Endometrium (tissue), 2 donors: ENCODE data around the gene TAL2.
"Not testable (repeated sequence)": the region's sequence is repeated elsewhere in the genome, so short reads cannot be mapped to it uniquely, and the experiment has no call there.

Experiments
- FAIRE-seq: peaks from 2 replicates; lab custom pipeline; 2012; peaks lifted over from hg19 to GRCh38; lab: Jason Lieb, UNC
- donor health status: control.
- donor health status: control.

Gene TAL2

GRCh38 chr9:105676351-105676923 is 14.2 kb downstream of the TAL2 start:
- no peak for FAIRE-seq

GRCh38 chr9:105678163-105678562 is 15.9 kb downstream of the TAL2 start:
- FAIRE-seq, result no peak

- no peak for FAIRE-seq
Measured at GRCh38 chr9:105678781-105679180, 16.5 kb downstream of the TAL2 start.

GRCh38 chr9:105679257-105680022 is 17.2 kb downstream of the TAL2 start:
- no peak for FAIRE-seq

GRCh38 chr9:105681313-105681712 is 19.1 kb downstream of the TAL2 start:
- FAIRE-seq, result no peak

GRCh38 chr9:105681724-105682123 is 19.5 kb downstream of the TAL2 start:
- FAIRE-seq, result no peak

GRCh38 chr9:105683688-105684275 is 21.5 kb downstream of the TAL2 start:
- no peak for FAIRE-seq

- FAIRE-seq, result no peak
Measured at GRCh38 chr9:105686936-105687335, 24.7 kb downstream of the TAL2 start.

GRCh38 chr9:105690742-105691141 is 28.5 kb downstream of the TAL2 start:
- no peak for FAIRE-seq

- FAIRE-seq, result no peak
Measured at GRCh38 chr9:105693435-105694189, 31.4 kb downstream of the TAL2 start.

GRCh38 chr9:105694190-105694847 is 32.1 kb downstream of the TAL2 start, which contains the start of gene TMEM38B:
TSS of gene TMEM38B (plus strand) at chr9:105694541. CDS start at chr9:105694661, 120 bp downstream.
- FAIRE-seq, result no peak

- no peak for FAIRE-seq
Measured at GRCh38 chr9:105694848-105695581, 32.8 kb downstream of the TAL2 start.

- FAIRE-seq, result no peak
Measured at GRCh38 chr9:105696219-105696793, 34.0 kb downstream of the TAL2 start.

- FAIRE-seq, result no peak
Measured at GRCh38 chr9:105697871-105698270, 35.6 kb downstream of the TAL2 start.

GRCh38 chr9:105698348-105698870 is 36.2 kb downstream of the TAL2 start:
- no peak for FAIRE-seq

- FAIRE-seq, result no peak
Measured at GRCh38 chr9:105700668-105701067, 38.4 kb downstream of the TAL2 start.

- FAIRE-seq, result no peak
Measured at GRCh38 chr9:105701145-105701544, 38.9 kb downstream of the TAL2 start.

- no peak for FAIRE-seq
Measured at GRCh38 chr9:105702207-105702606, 40.0 kb downstream of the TAL2 start.

- not testable (repeated sequence) for FAIRE-seq
Measured at GRCh38 chr9:105703638-105704037, 41.4 kb downstream of the TAL2 start.

- FAIRE-seq, result no peak
Measured at GRCh38 chr9:105706156-105706555, 43.9 kb downstream of the TAL2 start.

- no peak for FAIRE-seq
Measured at GRCh38 chr9:105708405-105708804, 46.1 kb downstream of the TAL2 start.
